ENCODE results near the gene MYO19.
"Not testable (repeated sequence)": the region's sequence is repeated elsewhere in the genome, so short reads cannot be mapped to it uniquely, and the experiment has no call there.

The MYO19 gene

DNA sequence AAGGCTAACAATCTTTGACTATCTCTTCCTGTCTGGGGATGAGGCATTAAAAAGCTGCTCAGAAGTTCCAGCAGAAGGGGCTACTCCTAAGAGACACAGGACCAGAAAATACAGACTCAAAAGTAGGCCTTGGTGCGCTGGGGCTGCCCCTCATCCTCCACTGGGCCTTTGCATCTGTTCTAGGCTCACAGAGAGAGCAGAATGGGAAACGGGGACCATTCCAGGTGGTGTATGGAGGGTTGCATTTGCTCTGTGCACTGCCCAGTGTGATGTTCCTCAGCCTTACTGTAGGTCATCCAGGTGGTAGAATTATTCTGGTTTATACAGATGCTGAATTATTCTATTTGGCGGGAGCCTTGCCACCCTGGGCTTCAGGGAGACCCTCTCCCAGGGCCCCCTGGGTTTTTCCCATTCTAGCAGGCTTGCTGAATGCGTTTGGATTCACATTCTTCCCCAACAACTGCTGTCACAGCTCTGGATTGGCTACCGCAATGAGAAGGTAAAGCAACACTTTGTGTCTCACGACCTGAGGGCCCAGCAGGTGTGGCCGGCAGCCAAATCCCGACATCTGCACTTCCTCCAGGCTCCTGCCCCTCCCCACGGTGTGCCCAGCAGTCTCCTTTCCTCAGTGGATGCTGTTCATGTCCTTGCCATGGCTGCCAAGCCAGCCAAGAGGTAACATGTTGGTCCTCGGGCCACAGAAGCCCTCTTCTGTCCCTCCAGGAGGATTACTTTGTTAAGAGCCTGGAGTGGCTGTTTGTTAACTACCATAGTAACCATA, 73.1 kb downstream of the MYO19 start:
- DNase-seq, result no peak

GRCh38 chr17:36460265-36460937, 74.3 kb downstream of the MYO19 start:
- DNase-seq, result no peak

GRCh38 chr17:36459601-36460000, 75.1 kb downstream of the MYO19 start:
- no peak for DNase-seq

DNA sequence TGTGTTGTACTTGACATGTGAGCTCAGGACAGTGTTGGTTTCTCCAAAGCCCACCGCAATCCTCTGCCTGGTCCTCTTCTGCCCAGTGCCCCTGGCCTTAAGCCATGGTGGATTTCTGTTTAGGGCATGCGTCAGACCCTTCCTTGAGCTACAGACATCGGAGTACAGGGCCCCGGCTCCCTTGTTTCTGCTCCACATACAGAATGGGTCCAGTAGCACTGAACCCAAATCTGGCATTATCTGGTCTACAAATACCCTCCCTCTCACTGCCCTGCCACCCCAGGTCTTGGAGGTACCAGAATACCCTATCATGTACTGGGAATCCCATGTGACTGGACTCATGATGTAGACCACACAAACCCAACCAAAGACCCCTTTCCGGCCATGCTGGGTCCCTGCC, 75.6 kb downstream of the MYO19 start:
- DNase-seq, result no peak

- DNase-seq, result not testable (repeated sequence)
Measured at GRCh38 chr17:36457701-36458100, 77.0 kb downstream of the MYO19 start.

DNA sequence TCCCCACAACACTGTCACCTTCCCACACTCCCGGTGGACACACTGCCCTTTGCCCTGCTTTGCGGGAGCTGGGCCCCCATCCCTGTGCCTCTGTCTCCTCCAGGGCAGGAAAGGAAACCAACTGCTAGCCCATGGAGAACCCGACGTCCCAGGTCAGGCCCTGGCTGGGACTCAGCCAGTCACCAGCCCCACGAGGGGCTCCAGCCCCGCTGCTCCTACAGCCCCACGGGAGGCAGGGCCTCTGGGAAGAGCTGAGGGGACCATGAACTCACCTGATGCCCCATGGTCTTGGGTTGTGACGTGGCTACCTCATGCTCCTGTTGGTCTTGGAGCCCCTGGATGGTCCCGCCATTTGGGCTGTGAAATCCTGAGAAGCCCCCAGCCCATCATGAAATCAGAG, 81.8 kb downstream of the MYO19 start:
- DNase-seq, result not testable (repeated sequence)

DNA sequence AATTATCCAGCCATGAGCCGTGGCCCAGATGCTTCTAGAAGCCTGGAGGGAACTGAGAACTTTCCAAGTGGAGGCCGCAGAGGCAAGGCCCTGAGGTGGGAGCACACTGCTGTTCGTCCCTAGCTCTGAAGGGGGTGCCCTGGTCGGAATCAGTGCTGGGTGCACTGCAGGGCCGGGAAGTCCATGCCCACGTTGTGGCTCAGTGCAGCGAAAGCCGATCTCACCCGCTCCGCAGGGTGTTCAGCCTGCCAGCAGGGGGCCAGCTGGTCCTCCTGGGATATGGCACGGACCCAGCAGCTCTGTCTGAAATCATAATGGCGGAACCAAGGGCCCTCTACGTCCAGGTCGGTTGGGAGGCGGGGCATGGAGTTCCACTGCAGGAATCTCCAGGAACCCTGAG, 84.7 kb downstream of the MYO19 start:
- not testable (repeated sequence) for DNase-seq

Measured in activated gamma-delta T cell (primary cell).